Esophagus muscularis mucosa (tissue), 3 donors: ENCODE data around the gene BTBD9.

Source experiments
- POLR2A ChIP-seq: fragments of 450-650 bp; IDR thresholded peaks from one replicate; pipeline ENCODE4 v1.6.1; 2017; ENCODE audit warnings: antibody characterized with exemption, moderate library complexity, mild to moderate bottlenecking, low read depth
- TF ChIP-seq, protein P1 (sequence below), 3 experiments: fragments of 200-600 bp in 2 of 3; fragments of 450-650 bp in 1 of 3; sonication (generic) in 2 of 3; IDR thresholded peaks; one replicate each; pipeline ENCODE4 v1.5.1; 2017 to 2019; ENCODE audit warnings: antibody characterized with exemption in 3 of 3, mild to moderate bottlenecking in 2 of 3, moderate library complexity in 1 of 3

DNA sequence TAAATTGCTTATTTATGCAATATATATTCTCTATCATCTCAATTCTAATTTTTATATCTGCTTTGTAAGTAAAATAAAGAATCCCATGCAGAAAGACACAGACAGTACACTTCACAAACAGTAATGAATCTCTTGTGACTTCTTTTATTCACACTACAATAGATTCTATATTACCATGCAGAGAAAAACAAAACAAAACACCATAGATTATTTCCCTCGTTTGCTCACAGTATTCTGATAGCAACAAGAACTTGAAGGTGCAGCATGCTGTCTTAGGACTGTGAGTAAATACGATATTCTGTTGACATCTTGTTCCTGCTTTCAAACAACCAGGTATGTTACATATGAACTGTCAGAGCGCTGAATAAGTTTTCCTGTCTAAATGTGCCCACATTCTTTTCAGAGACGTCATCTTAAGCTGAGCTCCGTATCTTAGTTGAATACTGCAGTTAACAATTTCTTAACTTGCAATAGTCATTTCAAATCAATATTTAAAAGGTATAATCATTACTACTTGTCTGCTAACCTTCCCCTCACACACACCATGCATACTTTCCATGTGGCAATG, 140.1 kb downstream of the BTBD9 start:
- TF ChIP-seq, protein P1, sequence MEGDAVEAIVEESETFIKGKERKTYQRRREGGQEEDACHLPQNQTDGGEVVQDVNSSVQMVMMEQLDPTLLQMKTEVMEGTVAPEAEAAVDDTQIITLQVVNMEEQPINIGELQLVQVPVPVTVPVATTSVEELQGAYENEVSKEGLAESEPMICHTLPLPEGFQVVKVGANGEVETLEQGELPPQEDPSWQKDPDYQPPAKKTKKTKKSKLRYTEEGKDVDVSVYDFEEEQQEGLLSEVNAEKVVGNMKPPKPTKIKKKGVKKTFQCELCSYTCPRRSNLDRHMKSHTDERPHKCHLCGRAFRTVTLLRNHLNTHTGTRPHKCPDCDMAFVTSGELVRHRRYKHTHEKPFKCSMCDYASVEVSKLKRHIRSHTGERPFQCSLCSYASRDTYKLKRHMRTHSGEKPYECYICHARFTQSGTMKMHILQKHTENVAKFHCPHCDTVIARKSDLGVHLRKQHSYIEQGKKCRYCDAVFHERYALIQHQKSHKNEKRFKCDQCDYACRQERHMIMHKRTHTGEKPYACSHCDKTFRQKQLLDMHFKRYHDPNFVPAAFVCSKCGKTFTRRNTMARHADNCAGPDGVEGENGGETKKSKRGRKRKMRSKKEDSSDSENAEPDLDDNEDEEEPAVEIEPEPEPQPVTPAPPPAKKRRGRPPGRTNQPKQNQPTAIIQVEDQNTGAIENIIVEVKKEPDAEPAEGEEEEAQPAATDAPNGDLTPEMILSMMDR (IDR thresholded peaks at IDR 0.05), result no peak
- TF ChIP-seq POLR2A, result no peak
